ENCODE data around the gene PARVG. TPM values are rescaled to one million over a fixed set of nuclear protein-coding genes. Genes with fewer than 3 reads are reported as not detected.

Gene PARVG
- total and polyA plus RNA-seq, 12 donors, result 1.4 to 61.1 (median 14.8) TPM

DNA sequence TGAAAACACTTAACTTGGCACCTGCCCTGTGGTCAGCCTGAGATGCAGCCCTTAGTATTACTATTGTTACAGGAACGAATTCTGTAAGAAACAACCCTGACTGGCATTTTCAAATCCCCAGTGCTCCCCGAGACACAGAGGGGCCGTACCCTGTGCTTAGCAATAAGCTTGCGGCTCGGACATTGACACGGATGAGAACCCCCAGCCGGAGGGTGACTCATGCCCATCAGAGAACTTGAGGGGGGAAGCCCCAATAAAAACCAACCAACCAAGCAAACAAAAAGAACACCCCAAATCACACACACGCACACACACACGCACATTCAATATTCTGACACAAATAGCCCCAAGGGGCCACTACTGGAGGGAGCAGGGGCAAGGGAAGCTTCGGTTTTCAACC lies 68.2 kb downstream of the PARVG start:
- Histone ChIP-seq H3K27me3 (no peaks in the 10 kb centered on the region), H3K36me3 (replicated peaks in 1 of 2) (no peaks in the 10 kb centered on the region), H3K9me3 (replicated peaks in 1 of 3) (no peaks in the 10 kb centered on the region), H3K27ac (no peak overlapping the region), H3K4me3 (no peak overlapping the region), H3K4me1 (replicated peaks in 1 of 2) (no peaks in the 10 kb centered on the region)
- TF ChIP-seq, protein P1, sequence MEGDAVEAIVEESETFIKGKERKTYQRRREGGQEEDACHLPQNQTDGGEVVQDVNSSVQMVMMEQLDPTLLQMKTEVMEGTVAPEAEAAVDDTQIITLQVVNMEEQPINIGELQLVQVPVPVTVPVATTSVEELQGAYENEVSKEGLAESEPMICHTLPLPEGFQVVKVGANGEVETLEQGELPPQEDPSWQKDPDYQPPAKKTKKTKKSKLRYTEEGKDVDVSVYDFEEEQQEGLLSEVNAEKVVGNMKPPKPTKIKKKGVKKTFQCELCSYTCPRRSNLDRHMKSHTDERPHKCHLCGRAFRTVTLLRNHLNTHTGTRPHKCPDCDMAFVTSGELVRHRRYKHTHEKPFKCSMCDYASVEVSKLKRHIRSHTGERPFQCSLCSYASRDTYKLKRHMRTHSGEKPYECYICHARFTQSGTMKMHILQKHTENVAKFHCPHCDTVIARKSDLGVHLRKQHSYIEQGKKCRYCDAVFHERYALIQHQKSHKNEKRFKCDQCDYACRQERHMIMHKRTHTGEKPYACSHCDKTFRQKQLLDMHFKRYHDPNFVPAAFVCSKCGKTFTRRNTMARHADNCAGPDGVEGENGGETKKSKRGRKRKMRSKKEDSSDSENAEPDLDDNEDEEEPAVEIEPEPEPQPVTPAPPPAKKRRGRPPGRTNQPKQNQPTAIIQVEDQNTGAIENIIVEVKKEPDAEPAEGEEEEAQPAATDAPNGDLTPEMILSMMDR (IDR thresholded peaks at IDR 0.05), result no peak
- no peak for TF ChIP-seq POLR2A (IDR thresholded peaks at IDR 0.05)
- peak in 1 of 7 donors; percentile 18 for DNase-seq
- WGBS, 4 donors, result 87 to 94% (median 93%) methylated on average over 7 to 10 of the region's 10 CpGs
- intact Hi-C loops (cut with DNase I), result no loop called here

DNA sequence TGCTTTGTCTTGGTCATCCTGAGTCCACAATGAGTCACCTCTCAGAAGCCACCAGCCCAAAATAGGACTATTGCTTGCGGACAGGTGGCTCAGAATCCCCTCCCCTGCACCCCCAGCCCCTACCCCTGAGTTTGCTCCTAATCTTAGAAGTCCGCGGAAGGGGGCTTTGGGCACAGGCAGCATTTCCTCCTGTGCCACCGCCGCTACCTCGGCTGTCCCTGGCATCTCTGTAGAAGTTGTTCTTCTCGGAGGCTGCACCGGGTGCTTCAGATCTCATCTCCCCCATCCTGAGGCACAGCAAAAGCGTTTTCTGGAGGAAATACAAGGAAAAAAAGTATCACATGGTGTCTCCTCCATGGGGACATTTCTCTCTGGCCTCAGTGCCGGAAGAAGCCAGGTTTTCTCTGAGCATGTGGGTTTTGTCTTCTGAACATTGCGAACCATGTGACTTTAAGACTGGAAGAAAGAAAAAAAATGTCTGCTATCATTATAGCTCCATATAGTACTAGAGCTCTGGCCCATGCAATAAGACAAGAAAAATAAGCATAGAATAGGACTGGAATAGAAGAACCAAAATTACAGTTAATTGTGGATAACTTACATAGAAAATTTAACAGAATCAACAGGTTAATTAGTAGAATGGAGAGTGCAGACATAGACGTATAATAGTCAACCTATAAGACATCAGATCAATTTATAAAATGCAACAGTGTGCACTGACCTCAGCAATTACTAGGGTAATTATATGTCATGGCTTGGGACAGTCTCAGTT lies 68.8 kb downstream of the PARVG start:
- no peaks in the 10 kb centered on the region for H3K9me3 ChIP-seq (replicated peaks in 1 of 3)
- H3K27ac ChIP-seq, result no peak overlapping the region
- H3K4me1 ChIP-seq (replicated peaks in 1 of 2), result no peaks in the 10 kb centered on the region
- no peaks in the 10 kb centered on the region for H3K36me3 ChIP-seq (replicated peaks in 1 of 2)
- 79 to 94% (median 88%) methylated on average over 3 to 12 of the region's 12 CpGs for WGBS, 4 donors
- no peaks in the 10 kb centered on the region for H3K27me3 ChIP-seq
- intact Hi-C loops (cut with DNase I), result no loop called here
- no peak overlapping the region for H3K4me3 ChIP-seq
- TF ChIP-seq POLR2A (IDR thresholded peaks at IDR 0.05), result no peak
- TF ChIP-seq, protein P1 (IDR thresholded peaks at IDR 0.05), result no peak
- peak in 1 of 7 donors; percentile 14 for DNase-seq

DNA sequence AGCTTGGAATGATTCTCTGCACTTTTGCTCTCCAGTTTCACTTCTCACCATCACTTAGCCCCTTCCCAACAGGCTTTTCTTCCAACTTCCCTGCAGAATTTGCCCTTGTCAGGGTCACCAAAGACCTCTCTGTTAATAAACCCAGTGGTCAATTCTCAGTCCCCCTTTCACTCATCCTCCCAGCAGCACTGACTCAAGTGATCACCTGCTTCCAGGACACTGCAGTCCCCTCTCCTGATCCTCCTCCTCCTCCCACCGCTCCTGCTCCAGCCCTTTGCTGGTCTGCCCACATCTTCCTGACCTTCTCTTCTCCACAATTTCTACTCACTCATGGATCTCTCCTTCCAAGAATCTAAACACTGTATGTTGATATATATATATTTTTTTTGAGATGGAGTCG lies 74.1 kb downstream of the PARVG start:
- Histone ChIP-seq H3K27ac (no peak overlapping the region), H3K4me3 (no peak overlapping the region), H3K4me1 (replicated peaks in 1 of 2) (no peaks in the 10 kb centered on the region), H3K36me3 (replicated peaks in 1 of 2) (no peaks in the 10 kb centered on the region), H3K9me3 (replicated peaks in 1 of 3) (no peaks in the 10 kb centered on the region), H3K27me3 (no peaks in the 10 kb centered on the region)
- TF ChIP-seq POLR2A (IDR thresholded peaks at IDR 0.05), result no peak
- TF ChIP-seq, protein P1 (IDR thresholded peaks at IDR 0.05), result no peak
- WGBS, 4 donors, result 81 to 92% (median 85%) methylated on average over 2 of the region's 2 CpGs
- intact Hi-C loops (cut with DNase I), result no loop called here
- DNase-seq, result peak in 1 of 7 donors; percentile 7

DNA sequence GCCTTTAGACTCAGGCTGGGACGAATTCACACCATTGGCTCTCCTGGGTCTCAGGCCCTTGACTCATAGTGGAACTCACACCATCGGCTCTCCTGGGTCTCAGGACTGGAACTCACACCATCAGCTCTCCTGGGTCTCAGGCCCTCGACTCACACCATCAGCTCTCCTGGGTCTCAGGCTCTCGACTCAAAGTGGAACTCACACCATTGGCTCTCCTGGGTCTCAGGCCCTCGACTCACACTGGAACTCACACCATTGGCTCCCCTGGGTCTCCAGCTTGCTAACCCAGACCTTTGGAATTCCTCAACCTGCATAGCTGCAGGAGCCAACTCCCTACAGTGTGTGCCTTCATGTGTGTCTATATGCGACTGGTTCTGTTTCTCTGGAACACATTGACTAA lies 75.4 kb downstream of the PARVG start:
- Histone ChIP-seq H3K27ac (no peak overlapping the region), H3K27me3 (no peaks in the 10 kb centered on the region), H3K9me3 (replicated peaks in 1 of 3) (no peaks in the 10 kb centered on the region), H3K4me1 (replicated peaks in 1 of 2) (no peaks in the 10 kb centered on the region), H3K36me3 (replicated peaks in 1 of 2) (no peaks in the 10 kb centered on the region), H3K4me3 (no peak overlapping the region)
- TF ChIP-seq, protein P1 (IDR thresholded peaks at IDR 0.05), result no peak
- no peak for TF ChIP-seq POLR2A (IDR thresholded peaks at IDR 0.05)
- intact Hi-C loops (cut with DNase I), result no loop called here
- WGBS, 4 donors, result 80 to 87% (median 82%) methylated on average over 6 of the region's 6 CpGs
- peak in 2 of 7 donors; percentile 2 to 6 for DNase-seq
